Fibroblast of skin of left biceps (primary cell): ENCODE results near the gene TMEM201.

Experiments used
- DNase-seq, 2 experiments: peaks; one replicate each; pipeline ENCODE4 v3.0.0-alpha.2; 2013; ENCODE audit warnings: low read depth in 2 of 2

TMEM201 gene

GRCh38 chr1:9577423-9577822 lies 11.3 kb upstream of the TMEM201 start:
- DNase-seq, result no peak

GRCh38 chr1:9580942-9581341 lies 7.8 kb upstream of the TMEM201 start:
- DNase-seq, result no peak

- DNase-seq, result no peak
Observed at GRCh38 chr1:9586147-9586766, 2.5 kb upstream of the TMEM201 start.

GRCh38 chr1:9589144-9589718 lies 520 bp downstream of the TMEM201 start:
- no peak for DNase-seq

GRCh38 chr1:9589719-9590157 lies 1.0 kb downstream of the TMEM201 start:
- DNase-seq, result no peak

GRCh38 chr1:9590201-9590600 lies 1.5 kb downstream of the TMEM201 start:
- no peak for DNase-seq

DNA sequence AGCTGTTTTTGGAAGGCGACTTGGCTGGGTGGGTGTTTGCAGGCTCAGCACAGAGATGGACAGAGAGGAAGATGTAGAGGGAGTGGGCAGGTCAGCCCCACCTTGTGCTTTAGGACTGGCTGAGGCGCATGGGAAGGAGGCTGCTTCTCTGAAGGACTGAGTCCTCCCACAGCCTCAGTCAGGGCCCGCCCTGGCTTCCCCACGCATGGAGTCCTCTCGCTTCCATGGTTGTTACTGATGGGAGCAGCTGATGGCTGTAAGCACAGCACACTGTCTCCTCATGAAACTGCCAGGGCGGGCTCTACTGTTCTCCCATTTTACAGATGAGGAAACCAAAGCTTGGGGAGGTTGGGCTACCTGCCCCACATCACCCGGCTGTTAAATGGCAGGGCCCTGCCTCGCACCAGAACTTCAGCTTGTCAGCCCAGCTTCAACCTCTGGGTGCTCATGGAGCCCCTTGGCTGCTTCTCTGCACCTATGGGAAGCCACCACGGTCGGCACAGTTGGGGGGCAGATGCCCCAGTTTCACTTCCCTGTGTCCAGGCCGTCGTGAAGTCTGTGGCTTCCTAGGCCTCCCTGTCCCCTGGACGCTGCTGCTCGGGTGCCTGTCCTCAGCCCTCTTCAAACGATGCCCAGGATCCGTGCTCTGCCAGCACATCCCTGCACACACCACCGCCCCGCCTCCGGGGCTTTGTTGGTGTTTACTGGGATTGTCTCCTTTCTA lies 2.4 kb downstream of the TMEM201 start:
- DNase-seq, result no peak

- DNase-seq, result no peak
Observed at GRCh38 chr1:9591669-9592509, 3.2 kb downstream of the TMEM201 start.

DNA sequence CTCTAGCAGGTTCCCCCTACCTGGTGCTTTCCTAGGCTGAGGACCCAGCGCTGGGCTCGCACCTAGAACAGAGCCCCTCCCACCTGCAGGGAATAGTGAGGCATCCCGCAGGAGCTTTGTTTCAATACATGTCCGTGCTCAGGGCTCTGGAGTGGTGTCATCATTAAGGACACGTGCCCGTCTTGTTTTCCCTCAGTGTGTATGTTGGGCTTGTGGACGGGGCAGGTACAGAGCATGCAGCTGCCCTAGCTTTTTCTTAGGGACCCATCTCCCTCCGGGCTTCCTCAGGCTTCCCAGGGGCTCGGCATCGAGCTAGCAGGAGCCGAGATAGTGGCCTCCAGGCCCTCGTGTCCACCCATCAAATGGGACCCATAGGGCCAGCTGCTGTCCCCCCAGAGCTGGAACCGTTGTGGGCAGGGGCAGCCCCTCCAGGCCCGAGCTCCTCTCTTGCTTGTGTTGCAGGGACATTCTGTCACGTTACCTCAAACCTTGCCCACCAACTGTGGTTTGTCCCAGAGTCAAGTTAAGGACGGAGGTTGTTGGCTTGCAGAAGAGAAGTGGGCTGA lies 3.9 kb downstream of the TMEM201 start:
- no peak for DNase-seq

GRCh38 chr1:9593147-9593491 lies 4.4 kb downstream of the TMEM201 start:
- DNase-seq, result no peak

DNA sequence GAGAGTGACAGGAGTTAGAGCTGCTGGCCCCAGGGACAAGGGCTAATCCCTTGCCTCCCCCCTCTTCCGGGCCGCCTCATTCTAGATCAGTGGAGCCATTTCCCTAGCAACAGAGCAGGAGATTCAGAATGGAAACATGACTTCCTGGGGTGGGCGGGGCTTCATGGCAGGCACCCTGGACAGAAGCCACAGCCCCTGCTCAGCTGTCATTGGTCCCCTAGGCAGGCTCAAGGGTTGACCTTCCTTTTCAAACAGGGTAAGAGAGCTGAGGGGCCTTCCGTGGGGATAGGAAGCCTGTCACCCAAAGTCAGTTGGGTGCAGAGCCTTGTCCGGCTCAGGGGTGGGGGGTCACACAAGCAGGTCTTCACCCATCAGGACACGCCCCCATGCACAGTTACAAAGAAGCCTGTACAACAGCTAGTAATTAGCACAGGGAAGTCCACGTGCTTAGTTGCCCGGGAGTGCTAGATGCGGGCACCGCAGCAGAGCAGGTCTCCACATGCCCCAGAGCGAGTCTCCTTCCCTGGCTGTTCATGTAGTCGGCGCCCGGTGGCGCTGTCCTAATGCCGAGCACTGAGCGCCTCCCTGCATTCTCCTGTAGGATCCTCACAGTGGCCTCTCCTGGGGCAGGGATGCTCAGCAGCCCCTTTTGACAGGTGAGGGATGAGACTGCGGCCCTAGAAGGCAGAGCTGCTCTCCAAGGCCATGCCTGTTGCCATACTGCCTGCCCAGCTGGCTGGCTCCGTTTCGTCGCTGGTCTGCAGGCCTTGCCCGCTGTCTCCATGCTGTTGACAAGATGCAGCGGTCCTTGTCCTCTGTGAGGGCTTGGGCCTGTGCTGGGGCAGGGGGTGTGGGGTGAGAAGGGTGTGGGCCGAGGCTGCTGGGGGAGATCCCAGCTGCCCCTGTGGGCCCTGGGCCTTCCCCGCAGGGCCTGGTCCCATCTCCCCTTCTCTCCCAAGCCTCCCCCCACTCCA lies 5.1 kb downstream of the TMEM201 start:
- peak; percentile 9 to 18 for DNase-seq

DNA sequence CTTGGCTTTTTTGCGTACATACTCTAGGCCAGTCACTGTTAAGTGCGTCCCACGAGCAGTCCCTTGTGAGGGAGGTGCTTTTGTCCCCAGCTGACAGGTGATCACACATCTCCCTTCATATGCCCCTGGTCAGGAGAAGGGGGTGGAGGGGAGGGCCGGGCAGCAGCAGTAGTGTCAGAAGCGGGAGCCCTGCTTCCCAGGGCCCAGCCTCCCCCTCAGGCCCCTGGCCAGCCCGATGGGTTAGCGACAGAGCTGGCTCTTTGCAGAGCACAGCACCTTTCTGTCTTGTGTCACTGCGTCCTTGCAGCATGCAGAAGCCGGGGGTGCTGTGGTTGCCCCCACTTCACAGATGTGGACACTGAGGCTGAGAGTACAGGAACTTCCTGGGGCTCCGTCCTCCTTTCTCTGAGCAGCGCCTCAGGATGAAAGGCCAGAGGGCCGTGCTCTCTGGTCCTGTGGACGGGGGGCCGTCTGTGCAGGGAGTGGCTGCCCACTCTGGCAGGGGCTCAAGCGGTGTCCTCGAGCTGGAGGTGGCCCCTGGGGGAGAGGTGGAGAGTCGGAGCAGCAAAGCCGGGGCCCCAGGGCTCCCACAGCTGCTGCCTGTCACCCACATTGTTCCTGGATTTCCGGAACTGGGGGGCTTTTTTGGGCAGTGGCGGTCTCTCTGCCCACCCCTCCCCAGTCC lies 5.9 kb downstream of the TMEM201 start:
- no peak for DNase-seq

DNA sequence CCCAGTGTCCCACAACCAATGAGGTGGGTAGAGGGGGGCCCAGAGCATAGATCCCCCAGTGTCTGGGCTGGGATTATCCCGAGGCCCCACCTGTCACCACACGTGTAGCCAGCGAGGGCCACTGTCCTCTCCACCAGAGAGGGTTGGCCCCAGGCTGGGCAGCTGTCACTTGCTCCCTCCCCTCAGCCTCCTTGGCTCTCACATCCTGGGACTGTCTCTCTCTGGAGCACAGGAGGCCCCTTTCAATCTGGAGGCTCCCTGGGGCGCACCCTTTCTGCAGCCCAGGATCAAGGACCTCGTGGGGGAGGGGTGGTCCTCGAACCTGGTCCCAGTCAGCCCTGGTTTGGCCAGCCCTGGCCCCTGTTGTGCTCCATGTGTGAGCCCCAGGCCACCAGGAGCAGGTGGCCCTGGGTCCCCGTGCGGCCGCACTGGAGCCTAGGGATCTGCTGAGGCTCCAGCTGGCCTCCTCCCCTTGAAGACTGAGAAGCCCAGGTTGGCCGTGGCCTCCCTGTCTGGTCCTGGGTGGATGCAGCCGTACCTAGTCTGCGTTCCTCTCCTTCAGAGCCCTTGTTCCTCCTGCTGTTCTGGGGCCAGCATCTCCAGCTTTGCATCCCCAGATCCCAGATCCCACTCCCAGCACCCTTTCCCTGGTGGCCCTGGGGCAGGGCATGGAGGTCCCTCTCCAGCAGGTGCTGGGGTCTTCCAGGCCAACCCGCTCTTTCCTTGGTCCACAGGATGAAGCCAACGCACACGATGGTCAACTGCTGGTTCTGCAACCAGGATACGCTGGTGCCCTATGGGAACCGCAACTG lies 6.7 kb downstream of the TMEM201 start:
- no peak for DNase-seq

DNA sequence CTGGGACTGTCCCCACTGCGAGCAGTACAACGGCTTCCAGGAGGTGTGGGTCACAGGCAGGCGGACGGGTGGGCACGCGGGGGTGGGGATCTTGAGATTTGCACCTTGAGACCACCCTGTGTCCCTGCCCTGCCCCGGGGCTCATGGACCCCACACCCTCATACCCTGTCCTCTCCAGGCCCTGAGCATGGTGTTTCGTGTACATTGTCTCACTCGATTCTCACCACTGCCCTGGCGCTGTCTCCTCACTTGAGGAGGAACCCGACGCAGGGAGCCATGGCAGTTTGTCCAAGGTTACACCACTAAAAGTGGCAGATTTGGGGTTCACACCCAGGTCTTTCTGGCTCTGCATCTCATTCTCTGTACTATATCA lies 7.2 kb downstream of the TMEM201 start:
- DNase-seq, result no peak

GRCh38 chr1:9596415-9597123 lies 7.9 kb downstream of the TMEM201 start:
- no peak for DNase-seq

- DNase-seq, result no peak
Observed at GRCh38 chr1:9597361-9598315, 8.9 kb downstream of the TMEM201 start.

DNA sequence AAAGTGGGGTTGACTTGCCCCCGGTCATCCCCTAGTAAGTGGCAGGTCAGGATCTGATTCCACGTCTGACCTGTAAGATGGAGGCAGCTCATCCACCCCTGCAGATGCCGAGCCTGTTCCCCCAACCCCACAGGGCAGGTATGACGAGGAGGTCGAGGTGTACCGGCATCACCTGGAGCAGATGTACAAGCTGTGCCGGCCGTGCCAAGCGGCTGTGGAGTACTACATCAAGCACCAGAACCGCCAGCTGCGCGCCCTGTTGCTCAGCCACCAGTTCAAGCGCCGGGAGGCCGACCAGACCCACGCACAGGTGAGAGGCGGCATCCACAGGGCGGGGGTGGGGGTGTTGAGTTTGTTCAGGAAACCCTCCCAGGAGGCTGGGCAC lies 9.6 kb downstream of the TMEM201 start:
- no peak for DNase-seq

- DNase-seq, result no peak
Observed at GRCh38 chr1:9599741-9600140, 11.0 kb downstream of the TMEM201 start.
